Osteoblast (primary cell): Measurements from ENCODE around the gene SEMG1. TPM values are rescaled to one million over a fixed set of nuclear protein-coding genes. Genes with fewer than 3 reads are reported as not detected.

Source experiments
- DNase-seq: peaks from one replicate; pipeline ENCODE4 v3.0.0; 2011; ENCODE audit warnings: low spot score, mixed read lengths; ENCODE audit not compliant: insufficient read length; ENCODE audit errors: missing footprints
- H2AFZ ChIP-seq: 2 replicates; pipeline ENCODE4 v1.6.0; 2011; ENCODE audit warnings: mild to moderate bottlenecking, low read length
- H3K27ac ChIP-seq: 2 replicates; pipeline ENCODE4 v1.5.1; 2011; ENCODE audit warnings: mild to moderate bottlenecking, low read depth, low read length, moderate library complexity
- H3K27me3 ChIP-seq: 2 replicates; pipeline ENCODE4 v1.6.0; 2012; ENCODE audit warnings: mild to moderate bottlenecking, control low read depth, inconsistent platforms, low read length, moderate library complexity; ENCODE audit not compliant: insufficient read depth
- H3K36me3 ChIP-seq: 2 replicates; pipeline ENCODE4 v1.5.1; 2011; ENCODE audit warnings: mild to moderate bottlenecking, low read length, control low read depth, moderate library complexity; ENCODE audit not compliant: insufficient read depth
- H3K4me1 ChIP-seq: 2 replicates; pipeline ENCODE4 v1.5.1; 2011; ENCODE audit warnings: mild to moderate bottlenecking, low read length, control low read depth, moderate library complexity; ENCODE audit not compliant: insufficient read depth
- H3K4me2 ChIP-seq: 2 replicates; pipeline ENCODE4 v1.6.0; 2011; ENCODE audit warnings: mild to moderate bottlenecking, low read length; ENCODE audit not compliant: insufficient read depth
- H3K4me3 ChIP-seq: fragments of 200-600 bp; sonication (generic); 3 replicates; pipeline ENCODE4 v1.5.1; 2012; ENCODE audit warnings: mild to moderate bottlenecking, low read length, inconsistent platforms; ENCODE audit not compliant: insufficient read depth
- H3K79me2 ChIP-seq: 2 replicates; pipeline ENCODE4 v1.6.0; 2012; ENCODE audit warnings: mild to moderate bottlenecking, low read length, control low read depth, inconsistent platforms; ENCODE audit not compliant: insufficient read depth
- H3K9me3 ChIP-seq: 2 replicates; pipeline ENCODE4 v1.5.1; 2011; ENCODE audit warnings: low read depth, low read length, control low read depth
- H4K20me1 ChIP-seq: 2 replicates; pipeline ENCODE4 v1.6.0; 2012; ENCODE audit warnings: mild to moderate bottlenecking, low read length, control low read depth; ENCODE audit not compliant: insufficient read depth
- CTCF ChIP-seq: IDR thresholded peaks from 2 replicates; pipeline ENCODE4 v1.5.1; 2011; ENCODE audit warnings: mild to moderate bottlenecking, low read depth, low read length, moderate library complexity; ENCODE audit errors: extremely low read depth
- total RNA-seq: library from RNA; depleted of rRNA; stranded (reverse); fragments of >200 nt; gene quantifications from 2 replicates; pipeline ENCODE4 v1.2.3, GENCODE V29; 2012

The SEMG1 gene
- total RNA-seq, 1 donor, result not detected

GRCh38 chr20:45258664-45259063 lies 51.8 kb downstream of the SEMG1 start:
- Histone ChIP-seq H3K36me3 (no peaks in the 10 kb centered on the region), H3K4me3 (no peak overlapping the region), H3K27ac (no peak overlapping the region), H2AFZ (no peak overlapping the region), H4K20me1 (no peaks in the 10 kb centered on the region), H3K9me3 (no peaks in the 10 kb centered on the region), H3K4me1 (peaks cover 5% of the 10 kb centered on the region), H3K4me2 (no peak overlapping the region), H3K27me3 (peaks cover 27% of the 10 kb centered on the region), H3K79me2 (no peaks in the 10 kb centered on the region)
- no peak for TF ChIP-seq CTCF
- no peak for DNase-seq

Other genes starting within 250 kb of the SEMG1 start
- gene TOMM34, start 246.6 kb upstream of the SEMG1 start, total RNA-seq, result 16.3 and 18.3 TPM in 2 replicates
- 33.3 and 33.7 TPM in 2 replicates for gene STK4, start 240.5 kb upstream of the SEMG1 start, total RNA-seq
- gene KCNS1, start 105.9 kb upstream of the SEMG1 start, total RNA-seq, result 0.59 and 1.1 TPM in 2 replicates
- gene WFDC5, start 91.9 kb upstream of the SEMG1 start, total RNA-seq, result not detected in 2 replicates
- gene WFDC12, start 82.6 kb upstream of the SEMG1 start, total RNA-seq, result not detected in 2 replicates
- gene PI3, start 32.1 kb upstream of the SEMG1 start, total RNA-seq, result not detected in 2 replicates
- gene SEMG2, start 14.3 kb downstream of the SEMG1 start, total RNA-seq, result not detected in 2 replicates
- gene SLPI, start 47.5 kb downstream of the SEMG1 start, total RNA-seq, result 1.4 and 2.1 TPM in 2 replicates
- not detected in 2 replicates for gene RBPJL, start 99.8 kb downstream of the SEMG1 start, total RNA-seq
- under 0.01 TPM in 1 of 2 replicates, not detected in the other for gene MATN4, start 101.3 kb downstream of the SEMG1 start, total RNA-seq
- 182 and 267 TPM in 2 replicates for gene SDC4, start 141.4 kb downstream of the SEMG1 start, total RNA-seq
- 26.5 and 31.8 TPM in 2 replicates for gene SYS1, start 156.1 kb downstream of the SEMG1 start, total RNA-seq
- not detected in 2 replicates for gene TP53TG5, start 171.3 kb downstream of the SEMG1 start, total RNA-seq
- 8.7 and 13.0 TPM in 2 replicates for gene DBNDD2, start 201.3 kb downstream of the SEMG1 start, total RNA-seq
- 52.8 and 56.6 TPM in 2 replicates for gene PIGT, start 209.1 kb downstream of the SEMG1 start, total RNA-seq